ENCODE data around the gene MRPL10. TPM values are rescaled to one million over a fixed set of nuclear protein-coding genes. Genes with fewer than 3 reads are reported as not detected.
A peak's percentile ranks its signal among the peaks of the same experiment; 100 is the strongest.

MRPL10 gene
- total RNA-seq, 6 experiments from 2014 or later: 39.4 to 48.0 (median 43.7) TPM

- Mint-ChIP-seq H3K27me3 (ENCODE audit: insufficient read depth) (peaks cover 13% of the 10 kb centered on the region), H3K27ac (no peak overlapping the region), H3K9me3 (peaks cover 12% of the 10 kb centered on the region), H3K4me3 (no peak overlapping the region), H3K4me1 (ENCODE audit: low read depth) (peaks cover 47% of the 10 kb centered on the region), H3K36me3 (ENCODE audit: low read depth) (peaks cover 5% of the 10 kb centered on the region)
- no peak for TF ChIP-seq CTCF (IDR thresholded peaks at IDR 0.05)
- DNase-seq: no peak
These were observed 35.6 kb upstream of the MRPL10 start for GRCh38 chr17:47866941-47867340.

- DNase-seq: peak; percentile 43
- peak overlapping the region; percentile 39 for H3K4me3 Mint-ChIP-seq
- H3K9me3 Mint-ChIP-seq: peaks cover 12% of the 10 kb centered on the region
- peaks cover 5% of the 10 kb centered on the region for H3K27me3 Mint-ChIP-seq (ENCODE audit: insufficient read depth)
- H3K27ac Mint-ChIP-seq: peak overlapping the region; percentile 75
- no peak for TF ChIP-seq CTCF (IDR thresholded peaks at IDR 0.05)
- peaks cover 5% of the 10 kb centered on the region for H3K36me3 Mint-ChIP-seq (ENCODE audit: low read depth)
- H3K4me1 Mint-ChIP-seq (ENCODE audit: low read depth): peaks cover 38% of the 10 kb centered on the region
These were observed 33.5 kb upstream of the MRPL10 start for GRCh38 chr17:47864791-47865216.

- no peak for TF ChIP-seq CTCF (IDR thresholded peaks at IDR 0.05)
- DNase-seq: peak; percentile 87
- Mint-ChIP-seq H3K27me3 (ENCODE audit: insufficient read depth) (peaks cover 4% of the 10 kb centered on the region), H3K36me3 (ENCODE audit: low read depth) (peaks cover 5% of the 10 kb centered on the region), H3K4me1 (ENCODE audit: low read depth) (peaks cover 33% of the 10 kb centered on the region), H3K27ac (peak overlapping the region; percentile 96), H3K4me3 (peak overlapping the region; percentile 80), H3K9me3 (peaks cover 12% of the 10 kb centered on the region)
These were observed 31.5 kb upstream of the MRPL10 start for GRCh38 chr17:47862621-47863440.

GRCh38 chr17:47860386-47860785 lies 29.0 kb upstream of the MRPL10 start:
- no peak for DNase-seq
- H3K36me3 Mint-ChIP-seq (ENCODE audit: low read depth): peaks cover 5% of the 10 kb centered on the region
- H3K4me1 Mint-ChIP-seq (ENCODE audit: low read depth): peaks cover 39% of the 10 kb centered on the region
- peaks cover 12% of the 10 kb centered on the region for H3K9me3 Mint-ChIP-seq
- H3K4me3 Mint-ChIP-seq: no peak overlapping the region
- H3K27ac Mint-ChIP-seq: no peak overlapping the region
- H3K27me3 Mint-ChIP-seq (ENCODE audit: insufficient read depth): peaks cover 8% of the 10 kb centered on the region
- TF ChIP-seq CTCF (IDR thresholded peaks at IDR 0.05): no peak

GRCh38 chr17:47857551-47858455 lies 26.5 kb upstream of the MRPL10 start:
- H3K9me3 Mint-ChIP-seq: no peaks in the 10 kb centered on the region
- no peak overlapping the region for H3K27ac Mint-ChIP-seq
- no peak for TF ChIP-seq CTCF (IDR thresholded peaks at IDR 0.05)
- no peaks in the 10 kb centered on the region for H3K36me3 Mint-ChIP-seq (ENCODE audit: low read depth)
- H3K4me1 Mint-ChIP-seq (ENCODE audit: low read depth): peaks cover 20% of the 10 kb centered on the region
- no peak for DNase-seq
- H3K27me3 Mint-ChIP-seq (ENCODE audit: insufficient read depth): peaks cover 32% of the 10 kb centered on the region
- H3K4me3 Mint-ChIP-seq: no peak overlapping the region
